ENCODE results near the gene USP21. TPM values are rescaled to one million over a fixed set of nuclear protein-coding genes. Genes with fewer than 3 reads are reported as not detected.
A peak's percentile ranks its signal among the peaks of the same experiment; 100 is the strongest.

Gene USP21
- total and polyA plus RNA-seq, 2 of the 13 experiments (the other 11 are each of a cell fraction or from before 2014, with no cell fraction given) = 10.1 to 33.1 TPM

- peak; percentile 31 for TF ChIP-seq ARID5B (CRISPR knock-in tag; IDR thresholded peaks at IDR 0.05)
- no peak for TF ChIP-seq ZNF224 (CRISPR knock-in tag; IDR thresholded peaks at IDR 0.05)
- TF ChIP-seq REL (CRISPR knock-in tag; conservative IDR thresholded peaks at IDR 0.05) = no peak; the same call in 1 of the 2 replicates
- TF ChIP-seq ZNF781 (CRISPR knock-in tag; IDR thresholded peaks at IDR 0.05; ENCODE audit: borderline replicate concordance, not compliant biosample characterization) = no peak
- no peak for TF ChIP-seq ZNF770 (CRISPR knock-in tag; IDR thresholded peaks at IDR 0.05)
- no peak for TF ChIP-seq SRSF4 (IDR thresholded peaks at IDR 0.05; ENCODE audit: low read depth, low read length, poor library complexity, severe bottlenecking)
- peak; percentile 29; the same call in 1 of the 2 replicates for TF ChIP-seq SAFB2 (CRISPR knock-in tag; IDR thresholded peaks at IDR 0.05; ENCODE audit: borderline replicate concordance, low read depth)
- 0 out of 2 replicates have a peak, but pooled peaks have one; percentile 49 for TF ChIP-seq MED13 (CRISPR knock-in tag; IDR thresholded peaks at IDR 0.05)
- peak; percentile 77 for TF ChIP-seq KMT2A (CRISPR knock-in tag; IDR thresholded peaks at IDR 0.05)
- 0 out of 2 replicates have a peak, but pooled peaks have one; percentile 12 for TF ChIP-seq ZNF414 (CRISPR knock-in tag; IDR thresholded peaks at IDR 0.05)
- TF ChIP-seq SUZ12 (IDR thresholded peaks at IDR 0.05; ENCODE audit: low read depth, low read length) = no peak
- TF ChIP-seq ZNF878 (CRISPR knock-in tag; IDR thresholded peaks at IDR 0.05) = no peak
- TF ChIP-seq MXI1 (IDR thresholded peaks at IDR 0.05; ENCODE audit: borderline replicate concordance, low read depth, low read length) = peak; percentile 66; the same call in 1 of the 3 replicates
- 0 out of 2 replicates have a peak, but pooled peaks have one; percentile 32 for TF ChIP-seq ZNF367 (CRISPR knock-in tag; IDR thresholded peaks at IDR 0.05; ENCODE audit: borderline replicate concordance)
- TF ChIP-seq ELF1 (CRISPR knock-in tag; IDR thresholded peaks at IDR 0.05) = peak; percentile 70
- TF ChIP-seq NAIF1 (CRISPR knock-in tag; IDR thresholded peaks at IDR 0.05; ENCODE audit: borderline replicate concordance) = peak; percentile 63; the same call in 1 of the 2 replicates
- TF ChIP-seq ZNF512 (CRISPR knock-in tag; IDR thresholded peaks at IDR 0.05) = no peak
- TF ChIP-seq TCF7 (IDR thresholded peaks at IDR 0.05; ENCODE audit: low read depth) = no peak
- TF ChIP-seq ZNF468 (CRISPR knock-in tag; IDR thresholded peaks at IDR 0.05) = no peak
Observed at GRCh38 chr1:161117759-161118581, 41.3 kb upstream of the USP21 start, which contains the start of the genes NIT1 and PFDN2 (continued).
